NB4 (cell line): ENCODE data around the gene SORD.

Source experiments
- MYC ChIP-seq: IDR thresholded peaks from 2 replicates; pipeline ENCODE4 v1.6.1; 2011; ENCODE audit warnings: low read depth, low read length
- POLR2A ChIP-seq: IDR thresholded peaks from 2 replicates; pipeline ENCODE4 v1.6.1; 2011; ENCODE audit warnings: mild to moderate bottlenecking; ENCODE audit not compliant: insufficient read length; ENCODE audit errors: extremely low read depth
- TF ChIP-seq, protein P1 (sequence below): IDR thresholded peaks from one replicate; pipeline ENCODE4 v1.5.1; 2012; ENCODE audit warnings: low read depth, low read length
- TF ChIP-seq, protein P2 (sequence below): IDR thresholded peaks from 2 replicates; pipeline ENCODE4 v1.6.1; 2011; ENCODE audit warnings: low read depth, low read length

DNA sequence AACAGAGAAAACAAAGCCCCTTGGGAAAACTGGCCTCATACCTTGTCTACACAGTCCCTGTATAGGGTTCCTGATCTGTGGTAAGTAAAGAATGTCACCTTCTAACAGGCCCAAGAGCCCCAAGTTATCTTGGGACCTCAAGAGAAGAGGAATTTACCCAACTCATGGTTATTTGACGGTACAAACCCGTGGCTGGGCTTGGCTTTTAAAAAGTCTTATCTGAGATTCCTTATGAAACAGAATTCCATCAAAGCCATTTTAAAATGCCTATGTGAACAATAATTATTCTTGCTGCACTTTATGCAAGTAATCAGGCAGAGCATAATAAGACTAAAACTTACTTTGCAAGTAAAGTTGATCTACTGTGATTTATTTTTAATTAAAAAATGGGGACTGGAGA is 13.9 kb upstream of the SORD start:
- TF ChIP-seq POLR2A (no peak), MYC (no peak)
- TF ChIP-seq, protein P1, sequence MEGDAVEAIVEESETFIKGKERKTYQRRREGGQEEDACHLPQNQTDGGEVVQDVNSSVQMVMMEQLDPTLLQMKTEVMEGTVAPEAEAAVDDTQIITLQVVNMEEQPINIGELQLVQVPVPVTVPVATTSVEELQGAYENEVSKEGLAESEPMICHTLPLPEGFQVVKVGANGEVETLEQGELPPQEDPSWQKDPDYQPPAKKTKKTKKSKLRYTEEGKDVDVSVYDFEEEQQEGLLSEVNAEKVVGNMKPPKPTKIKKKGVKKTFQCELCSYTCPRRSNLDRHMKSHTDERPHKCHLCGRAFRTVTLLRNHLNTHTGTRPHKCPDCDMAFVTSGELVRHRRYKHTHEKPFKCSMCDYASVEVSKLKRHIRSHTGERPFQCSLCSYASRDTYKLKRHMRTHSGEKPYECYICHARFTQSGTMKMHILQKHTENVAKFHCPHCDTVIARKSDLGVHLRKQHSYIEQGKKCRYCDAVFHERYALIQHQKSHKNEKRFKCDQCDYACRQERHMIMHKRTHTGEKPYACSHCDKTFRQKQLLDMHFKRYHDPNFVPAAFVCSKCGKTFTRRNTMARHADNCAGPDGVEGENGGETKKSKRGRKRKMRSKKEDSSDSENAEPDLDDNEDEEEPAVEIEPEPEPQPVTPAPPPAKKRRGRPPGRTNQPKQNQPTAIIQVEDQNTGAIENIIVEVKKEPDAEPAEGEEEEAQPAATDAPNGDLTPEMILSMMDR, result no peak
- TF ChIP-seq, protein P2, sequence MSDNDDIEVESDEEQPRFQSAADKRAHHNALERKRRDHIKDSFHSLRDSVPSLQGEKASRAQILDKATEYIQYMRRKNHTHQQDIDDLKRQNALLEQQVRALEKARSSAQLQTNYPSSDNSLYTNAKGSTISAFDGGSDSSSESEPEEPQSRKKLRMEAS, result no peak
